HG02588 (cell line): ENCODE measurements around the gene SHKBP1.

Experiments used
- ATAC-seq: cut with Tn5 transposase; IDR thresholded peaks from one replicate; pipeline ENCODE4 v1.9.1; 2021; ENCODE audit warnings: mild to moderate bottlenecking, moderate library complexity; ENCODE audit not compliant: unreplicated experiment

Gene SHKBP1

DNA sequence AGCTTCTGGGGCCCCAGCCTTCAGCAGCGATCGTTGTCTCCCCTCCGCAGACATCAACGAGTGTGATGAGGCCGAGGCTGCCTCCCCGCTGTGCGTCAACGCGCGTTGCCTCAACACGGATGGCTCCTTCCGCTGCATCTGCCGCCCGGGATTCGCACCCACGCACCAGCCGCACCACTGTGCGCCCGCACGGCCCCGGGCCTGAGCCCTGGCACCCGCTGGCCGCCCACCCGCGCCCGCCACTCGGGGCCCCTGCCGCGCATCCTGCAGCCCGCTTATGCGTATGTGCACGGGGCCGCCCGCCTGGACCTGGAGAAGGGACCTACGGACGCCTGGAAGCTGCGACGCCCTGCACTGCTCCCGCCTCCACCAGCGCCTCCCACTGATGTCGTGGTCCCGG is 52.7 kb downstream of the SHKBP1 start:
- ATAC-seq, result no peak

GRCh38 chr19:40630571-40631160 is 54.0 kb downstream of the SHKBP1 start:
- no peak for ATAC-seq

DNA sequence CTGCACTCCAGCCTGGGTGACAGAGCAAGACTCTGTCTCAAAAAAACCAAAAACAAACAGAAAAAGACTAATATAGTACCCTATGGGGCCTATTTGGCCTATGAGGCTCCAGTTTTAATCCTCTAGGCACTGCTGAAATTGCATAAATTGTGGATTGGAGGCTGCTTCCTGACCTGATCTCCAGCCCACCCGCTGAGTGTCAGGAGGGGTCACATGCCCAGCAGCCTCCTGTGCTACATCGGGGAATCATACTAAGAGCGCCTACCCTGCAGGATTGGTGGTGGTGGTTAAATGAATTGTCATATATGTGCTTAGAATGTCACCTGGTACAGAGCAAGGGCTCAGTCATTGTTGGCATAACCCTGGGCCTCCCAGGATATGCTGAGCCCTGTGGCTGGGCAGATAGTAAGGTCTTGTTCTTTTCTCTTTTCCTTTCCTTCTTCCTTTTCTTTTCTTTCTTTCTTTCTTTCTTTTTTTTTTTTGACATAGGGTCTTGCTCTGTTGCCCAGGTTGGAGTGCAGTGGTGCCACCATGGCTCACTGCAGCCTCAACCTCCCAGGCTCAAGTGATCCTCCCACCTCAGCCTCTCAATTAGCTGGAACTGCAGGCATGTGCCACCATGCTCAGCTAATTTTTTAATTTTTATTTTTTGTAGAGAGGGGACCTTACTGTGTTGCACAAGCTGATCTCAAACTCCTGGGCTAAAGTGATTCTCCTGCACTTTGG is 55.8 kb downstream of the SHKBP1 start:
- ATAC-seq, result no peak

- no peak for ATAC-seq
Observed at GRCh38 chr19:40633207-40633606, 56.5 kb downstream of the SHKBP1 start.

- no peak for ATAC-seq
Observed at GRCh38 chr19:40638327-40638726, 61.7 kb downstream of the SHKBP1 start.

DNA sequence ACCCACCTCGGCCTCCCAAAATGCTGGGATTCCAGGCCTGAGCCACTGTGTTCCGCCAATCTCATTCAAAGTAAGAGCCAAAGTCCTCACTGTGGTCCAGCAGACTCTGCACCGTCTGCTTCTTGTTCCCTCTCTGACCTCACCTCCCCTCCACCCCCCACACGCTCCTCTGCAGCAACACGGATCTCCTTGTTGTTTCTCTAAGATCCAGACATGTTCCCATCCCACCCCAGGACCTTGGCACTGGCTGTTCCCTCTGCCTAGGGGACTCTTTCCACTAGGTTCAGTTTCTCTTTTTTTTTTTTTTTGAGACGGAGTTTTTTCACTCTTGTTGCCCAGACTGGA is 62.9 kb downstream of the SHKBP1 start:
- no peak for ATAC-seq

DNA sequence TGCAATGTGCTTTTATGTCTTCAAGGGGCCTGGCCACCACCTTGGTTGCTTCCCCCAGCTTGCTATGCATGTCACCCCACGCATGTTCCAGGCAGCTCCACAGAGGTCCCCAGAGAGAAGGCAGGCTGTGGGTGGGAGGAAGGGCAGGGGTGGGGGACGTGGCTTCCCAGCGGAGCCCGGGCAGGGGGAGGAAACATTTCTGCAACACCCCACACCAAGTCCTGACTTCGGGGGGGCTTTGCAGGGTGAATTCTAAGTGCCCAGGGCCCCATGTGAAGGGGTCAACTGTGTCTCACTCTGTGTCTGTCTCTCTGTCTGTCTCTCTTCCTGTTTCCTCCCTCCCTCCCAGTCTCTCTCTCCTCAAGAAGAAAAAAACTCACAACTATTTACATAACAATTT is 64.1 kb downstream of the SHKBP1 start:
- ATAC-seq, result no peak
